Caco-2 (cell line): Measurements from ENCODE around the gene PRLHR. TPM values are rescaled to one million over a fixed set of nuclear protein-coding genes. Genes with fewer than 3 reads are reported as not detected.

Source experiments
- BruUV-seq: library from RNA; stranded (reverse); fragments of 400-500 nt; replicated peaks from 2 replicates; lab custom pipeline; 2021; lab: Mats Ljungman, UMichigan
- CTCF ChIA-PET: fragments of 300-600 bp; sonication (Branson Sonifier 250); formaldehyde crosslinking; loops from one replicate; lab custom pipeline; 2022; ENCODE audit warnings: antibody characterized with exemption; lab: Charles Lee
- POLR2A ChIA-PET: fragments of 300-600 bp; sonication (Branson Sonifier 250); formaldehyde crosslinking; loops from one replicate; lab custom pipeline; 2022; ENCODE audit warnings: antibody characterized with exemption; lab: Charles Lee
- DNase-seq, 2 experiments: peaks; one replicate each; pipeline versions ENCODE4 v3.0.0 to v3.0.0-alpha.2; 2020 to 2022
- H3K27me3 ChIP-seq: replicated peaks from 2 replicates; pipeline ENCODE4 v1.6.0; 2011; ENCODE audit warnings: low read length; ENCODE audit not compliant: control insufficient read depth, insufficient read depth
- H3K36me3 ChIP-seq: 2 replicates; pipeline ENCODE4 v1.5.1; 2011; ENCODE audit warnings: low read length; ENCODE audit not compliant: control insufficient read depth, insufficient read depth
- H3K4me1 ChIP-seq: fragments of 250-450 bp; sonication (Bioruptor Pico); 2 replicates; pipeline ENCODE4 v1.5.1; 2020; ENCODE audit warnings: mild to moderate bottlenecking
- H3K4me3 ChIP-seq: 2 replicates; pipeline ENCODE4 v1.5.1; 2011; ENCODE audit warnings: low read depth, mild to moderate bottlenecking, control low read depth, low read length
- H3K9me3 ChIP-seq: fragments of 250-450 bp; sonication (Bioruptor Pico); 2 replicates; pipeline ENCODE4 v1.5.1; 2020; ENCODE audit warnings: mild to moderate bottlenecking, moderate library complexity
- H3K27ac Mint-ChIP-seq: one replicate; pipeline ENCODE4 v1.8.0; 2022; ENCODE audit warnings: mixed read lengths; ENCODE audit not compliant: unreplicated experiment
- H3K27me3 Mint-ChIP-seq: one replicate; pipeline ENCODE4 v1.8.0; 2022; ENCODE audit warnings: mixed read lengths; ENCODE audit not compliant: insufficient read depth, unreplicated experiment
- H3K36me3 Mint-ChIP-seq: one replicate; pipeline ENCODE4 v1.8.0; 2022; ENCODE audit warnings: mild to moderate bottlenecking, mixed read lengths; ENCODE audit not compliant: insufficient read depth, unreplicated experiment
- H3K4me1 Mint-ChIP-seq: one replicate; pipeline ENCODE4 v1.8.0; 2022; ENCODE audit warnings: low read depth, mixed read lengths; ENCODE audit not compliant: unreplicated experiment
- H3K4me3 Mint-ChIP-seq: one replicate; pipeline ENCODE4 v1.8.0; 2022; ENCODE audit warnings: mild to moderate bottlenecking, moderate library complexity, mixed read lengths; ENCODE audit not compliant: unreplicated experiment
- H3K9me3 Mint-ChIP-seq: one replicate; pipeline ENCODE4 v1.8.0; 2022; ENCODE audit warnings: mixed read lengths; ENCODE audit not compliant: unreplicated experiment
- CTCF ChIP-seq, 2 experiments: fragments of 200-600 bp in 1 of 2; IDR thresholded peaks; 1 replicate in 1 of 2; 2 replicates in 1 of 2; pipeline versions ENCODE4 v1.5.1 to v1.8.0; 2011 to 2022; ENCODE audit warnings: antibody characterized with exemption in 1 of 2, control low read depth in 1 of 2, inconsistent platforms in 1 of 2, low read depth in 1 of 2, low read length in 1 of 2, mild to moderate bottlenecking in 1 of 2, moderate library complexity in 1 of 2; ENCODE audit not compliant: insufficient read depth in 1 of 2, severe bottlenecking in 1 of 2, unreplicated experiment in 1 of 2
- intact Hi-C: fragments of 100-400 bp; cut with micrococcal nuclease; formaldehyde crosslinking; loops from one replicate; pipeline ENCODE4 v1.10.0; 2022; ENCODE audit not compliant: unreplicated experiment
- total RNA-seq: library from RNA; stranded (reverse); gene quantifications from 2 replicates; pipeline ENCODE4 v1.2.3, GENCODE V29; 2022

Gene PRLHR
- total RNA-seq, 1 experiment from 2014 or later = not detected

DNA sequence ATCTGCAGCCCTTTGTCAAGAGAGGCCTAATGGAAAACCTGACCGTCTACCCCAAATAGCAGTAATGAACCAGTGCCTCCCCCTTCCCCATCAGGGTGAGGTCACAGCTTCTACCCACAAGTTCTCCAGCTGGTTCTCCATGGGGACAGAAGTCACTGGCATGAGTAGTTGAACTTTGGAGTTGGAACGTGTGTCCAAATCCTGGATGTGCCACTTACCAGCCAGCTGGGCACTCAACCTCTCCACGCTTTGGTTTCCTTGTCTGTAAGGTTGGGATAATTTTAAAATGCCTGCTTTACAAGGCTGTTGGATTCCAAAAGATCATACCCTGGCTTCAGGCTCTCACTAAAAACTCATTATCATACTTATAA, 25.6 kb downstream of the PRLHR start:
- no TSS peak for BruUV-seq
- Histone ChIP-seq H3K9me3 (no peaks in the 10 kb centered on the region), H3K4me3 (no peak overlapping the region), H3K27me3 (no peaks in the 10 kb centered on the region), H3K4me1 (no peaks in the 10 kb centered on the region), H3K36me3 (no peaks in the 10 kb centered on the region)
- ChIA-PET CTCF (interaction anchor here (0.8 to 1.0 kb wide), 2 partner anchors 100 to 150 kb away, joined by 3 to 4 read pairs; no protein-coding TSS in a partner anchor), POLR2A (no interaction called here)
- no peak for TF ChIP-seq CTCF (IDR thresholded peaks at IDR 0.05; ENCODE audit: insufficient read depth in 1 of 2, low read depth in 1 of 2, low read length in 1 of 2, severe bottlenecking in 1 of 2, unreplicated experiment in 1 of 2)
- no peaks in the 10 kb centered on the region for H3K9me3 Mint-ChIP-seq
- no peaks in the 10 kb centered on the region for H3K36me3 Mint-ChIP-seq
- no peak overlapping the region for H3K4me3 Mint-ChIP-seq
- no peaks in the 10 kb centered on the region for H3K4me1 Mint-ChIP-seq
- no peak overlapping the region for H3K27ac Mint-ChIP-seq
- DNase-seq = no peak
- intact Hi-C loops = loop anchor here (5.0 kb wide), 2 partner anchors 97 to 462 kb away; no protein-coding TSS in a partner anchor
- H3K27me3 Mint-ChIP-seq = peaks cover 4% of the 10 kb centered on the region

- no TSS peak for BruUV-seq
- Mint-ChIP-seq H3K36me3 (no peaks in the 10 kb centered on the region), H3K4me1 (no peaks in the 10 kb centered on the region), H3K4me3 (no peak overlapping the region), H3K9me3 (no peaks in the 10 kb centered on the region), H3K27ac (no peak overlapping the region), H3K27me3 (no peaks in the 10 kb centered on the region)
- Histone ChIP-seq H3K4me3 (no peak overlapping the region), H3K4me1 (no peaks in the 10 kb centered on the region), H3K27me3 (0 out of 2 replicates have a peak, but pooled peaks cover 1% of the 10 kb centered on the region), H3K9me3 (no peaks in the 10 kb centered on the region), H3K36me3 (no peaks in the 10 kb centered on the region)
- intact Hi-C loops = loop anchor here (5.0 kb wide), 2 partner anchors 98 to 463 kb away; no protein-coding TSS in a partner anchor
- CTCF ChIA-PET = interaction anchor here (0.7 to 1.9 kb wide), 7 partner anchors 100 to 630 kb away, joined by 3 to 13 read pairs (median 4); no protein-coding TSS in a partner anchor
- POLR2A ChIA-PET = interaction anchor here (0.6 kb wide), 1 partner anchor 228 kb away, joined by 5 read pairs; no protein-coding TSS in a partner anchor
- no peak for TF ChIP-seq CTCF (IDR thresholded peaks at IDR 0.05; ENCODE audit: insufficient read depth in 1 of 2, low read depth in 1 of 2, low read length in 1 of 2, severe bottlenecking in 1 of 2, unreplicated experiment in 1 of 2)
- no peak for DNase-seq
Measured at GRCh38 chr10:118569241-118569881, 26.1 kb downstream of the PRLHR start.

- Histone ChIP-seq H3K27me3 (0 out of 2 replicates have a peak, but pooled peaks cover 1% of the 10 kb centered on the region), H3K4me1 (no peaks in the 10 kb centered on the region), H3K4me3 (no peak overlapping the region), H3K36me3 (no peaks in the 10 kb centered on the region), H3K9me3 (no peaks in the 10 kb centered on the region)
- no peaks in the 10 kb centered on the region for H3K9me3 Mint-ChIP-seq
- no peaks in the 10 kb centered on the region for H3K36me3 Mint-ChIP-seq
- ChIA-PET POLR2A (no interaction called here), CTCF (interaction anchor here (0.6 to 1.9 kb wide), 9 partner anchors 38 to 631 kb away, joined by 3 to 13 read pairs (median 5); no protein-coding TSS in a partner anchor)
- peak; percentile 66 to 81 for TF ChIP-seq CTCF (IDR thresholded peaks at IDR 0.05; ENCODE audit: insufficient read depth in 1 of 2, low read depth in 1 of 2, low read length in 1 of 2, severe bottlenecking in 1 of 2, unreplicated experiment in 1 of 2)
- DNase-seq = peak in 1 of 2 experiments; percentile 74
- no peaks in the 10 kb centered on the region for H3K27me3 Mint-ChIP-seq
- BruUV-seq = no TSS peak
- H3K27ac Mint-ChIP-seq = no peak overlapping the region
- intact Hi-C loops = loop anchor here (1.0 to 5.0 kb wide), 4 partner anchors 99 to 464 kb away; no protein-coding TSS in a partner anchor
- H3K4me3 Mint-ChIP-seq = no peak overlapping the region
- H3K4me1 Mint-ChIP-seq = no peaks in the 10 kb centered on the region
Measured at GRCh38 chr10:118568327-118568848, 27.1 kb downstream of the PRLHR start.
